WI38 (cell line): ENCODE results near the gene GFOD2.

ENCODE experiments used
- H3K4me3 ChIP-seq: 2 replicates; pipeline ENCODE4 v1.5.1; 2011; ENCODE audit warnings: low read depth, mild to moderate bottlenecking, control low read depth, low read length
- CTCF ChIP-seq: IDR thresholded peaks from 2 replicates; pipeline ENCODE4 v1.5.1; 2012; ENCODE audit warnings: low read depth, mild to moderate bottlenecking, control low read depth, low read length

Gene GFOD2

GRCh38 chr16:67748834-67749233, 29.7 kb upstream of the GFOD2 start:
- TF ChIP-seq CTCF, result no peak
- no peak overlapping the region for H3K4me3 ChIP-seq

- TF ChIP-seq CTCF, result no peak
- no peak overlapping the region for H3K4me3 ChIP-seq
Measured at GRCh38 chr16:67746846-67747245, 27.7 kb upstream of the GFOD2 start.

GRCh38 chr16:67741118-67741517, 22.0 kb upstream of the GFOD2 start:
- H3K4me3 ChIP-seq, result no peak overlapping the region
- TF ChIP-seq CTCF, result no peak

- TF ChIP-seq CTCF, result no peak
Measured at GRCh38 chr16:67740391-67740790, 21.3 kb upstream of the GFOD2 start.

GRCh38 chr16:67736858-67737257, 17.7 kb upstream of the GFOD2 start:
- no peak for TF ChIP-seq CTCF
- no peak overlapping the region for H3K4me3 ChIP-seq

More at GRCh38 chr16:67740391-67740790, 21.3 kb upstream of the GFOD2 start:
- no peak overlapping the region for H3K4me3 ChIP-seq

GRCh38 chr16:67734731-67735201, 15.7 kb upstream of the GFOD2 start:
- no peak for TF ChIP-seq CTCF

GRCh38 chr16:67733734-67734470, 14.8 kb upstream of the GFOD2 start:
- no peak for TF ChIP-seq CTCF
- H3K4me3 ChIP-seq, result no peak overlapping the region

More at GRCh38 chr16:67734731-67735201, 15.7 kb upstream of the GFOD2 start:
- H3K4me3 ChIP-seq, result no peak overlapping the region
